GM19023 (cell line): ENCODE results near the gene EGR2.
A peak's percentile ranks its signal among the peaks of the same experiment; 100 is the strongest.

Source experiments
- ATAC-seq: cut with Tn5 transposase; IDR thresholded peaks from one replicate; pipeline ENCODE4 v1.9.1; 2021; ENCODE audit warnings: mild to moderate bottlenecking, moderate library complexity; ENCODE audit not compliant: unreplicated experiment

Gene EGR2

GRCh38 chr10:62816331-62817120 lies at the start of gene EGR2:
Gene EGR2 (minus strand): TSS chr10:62816366. CDS start chr10:62816029, 337 bp downstream.
- ATAC-seq: peak; percentile 76

- no peak for ATAC-seq
Measured at GRCh38 chr10:62862447-62862846, 46.3 kb upstream of the EGR2 start.

GRCh38 chr10:62861507-62861906 lies 45.3 kb upstream of the EGR2 start:
- ATAC-seq: no peak

GRCh38 chr10:62860946-62861345 lies 44.8 kb upstream of the EGR2 start:
- ATAC-seq: no peak

- ATAC-seq: no peak
Measured at GRCh38 chr10:62858364-62858763, 42.2 kb upstream of the EGR2 start.

- ATAC-seq: no peak
Measured at GRCh38 chr10:62856021-62856420, 39.9 kb upstream of the EGR2 start.

- no peak for ATAC-seq
Measured at GRCh38 chr10:62853710-62854109, 37.5 kb upstream of the EGR2 start.

- peak; percentile 47 for ATAC-seq
Measured at GRCh38 chr10:62852961-62853702, 37.0 kb upstream of the EGR2 start.

GRCh38 chr10:62851442-62851841 lies 35.3 kb upstream of the EGR2 start:
- no peak for ATAC-seq

GRCh38 chr10:62850646-62851045 lies 34.5 kb upstream of the EGR2 start:
- no peak for ATAC-seq

GRCh38 chr10:62847433-62847832 lies 31.3 kb upstream of the EGR2 start:
- no peak for ATAC-seq

- no peak for ATAC-seq
Measured at GRCh38 chr10:62844280-62845011, 28.3 kb upstream of the EGR2 start.

GRCh38 chr10:62843600-62843999 lies 27.4 kb upstream of the EGR2 start:
- no peak for ATAC-seq

GRCh38 chr10:62842983-62843382 lies 26.8 kb upstream of the EGR2 start:
- no peak for ATAC-seq

GRCh38 chr10:62839590-62839989 lies 23.4 kb upstream of the EGR2 start:
- ATAC-seq: no peak

GRCh38 chr10:62831346-62831745 lies 15.2 kb upstream of the EGR2 start:
- no peak for ATAC-seq

GRCh38 chr10:62830679-62831078 lies 14.5 kb upstream of the EGR2 start:
- no peak for ATAC-seq

- ATAC-seq: no peak
Measured at GRCh38 chr10:62829622-62830021, 13.5 kb upstream of the EGR2 start.

GRCh38 chr10:62826273-62826672 lies 10.1 kb upstream of the EGR2 start:
- no peak for ATAC-seq

GRCh38 chr10:62820586-62820985 lies 4.4 kb upstream of the EGR2 start:
- ATAC-seq: no peak

GRCh38 chr10:62819141-62819920 lies 3.2 kb upstream of the EGR2 start:
- ATAC-seq: no peak
